ENCODE data around the gene CHST9.
A peak's percentile ranks its signal among the peaks of the same experiment; 100 is the strongest.
"Not testable (repeated sequence)": the region's sequence is repeated elsewhere in the genome, so short reads cannot be mapped to it uniquely, and the experiment has no call there.

The CHST9 gene

DNA sequence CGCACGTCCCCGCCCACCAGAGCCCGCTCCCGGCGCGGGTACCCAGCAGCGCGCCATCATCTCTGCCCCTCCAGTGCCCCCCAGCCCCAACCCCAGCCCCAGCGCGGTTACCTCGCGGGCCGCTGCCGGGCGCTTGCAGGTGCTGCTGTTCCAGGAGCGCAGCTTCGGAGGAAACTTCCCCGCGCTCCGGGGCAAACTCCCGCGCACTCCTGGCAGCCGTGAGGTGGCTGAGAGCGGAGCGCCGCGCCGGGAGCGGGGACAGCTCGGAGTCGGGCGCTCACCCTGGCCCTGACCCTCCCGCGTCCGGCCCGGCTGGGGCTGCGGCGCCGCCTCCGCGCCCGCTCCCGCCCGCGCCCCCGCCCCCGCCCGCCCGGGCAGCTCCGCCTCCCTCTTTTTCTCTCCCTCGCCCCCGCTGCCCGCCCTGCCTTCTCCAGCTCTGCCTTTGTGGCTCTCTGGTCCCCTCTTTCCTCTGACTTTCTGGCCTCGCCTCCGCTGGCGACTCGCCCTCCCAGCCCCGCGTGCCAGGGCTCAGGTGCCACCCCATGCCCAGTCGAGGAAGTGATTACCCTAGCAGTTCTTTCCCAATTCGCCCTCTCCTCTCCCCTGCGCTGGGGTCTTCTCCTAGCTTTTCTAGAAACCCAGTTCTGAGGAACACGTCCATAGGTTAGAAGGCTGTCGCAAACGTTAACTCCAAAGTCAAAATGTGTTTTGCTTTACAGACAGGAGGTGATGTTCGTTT is at the start of gene CHST9:
TSS of gene CHST9 (minus strand) at position 284 of the 739 bp plus-strand sequence. CDS start 42,499 bp downstream, outside the sequence.
- DNase-seq = no peak

- not testable (repeated sequence) for DNase-seq
Observed at GRCh38 chr18:27232355-27232754, 47.2 kb upstream of the CHST9 start.

- DNase-seq = not testable (repeated sequence)
Observed at GRCh38 chr18:27231671-27232070, 46.6 kb upstream of the CHST9 start.

- not testable (repeated sequence) for DNase-seq
Observed at GRCh38 chr18:27231221-27231620, 46.1 kb upstream of the CHST9 start.

DNA sequence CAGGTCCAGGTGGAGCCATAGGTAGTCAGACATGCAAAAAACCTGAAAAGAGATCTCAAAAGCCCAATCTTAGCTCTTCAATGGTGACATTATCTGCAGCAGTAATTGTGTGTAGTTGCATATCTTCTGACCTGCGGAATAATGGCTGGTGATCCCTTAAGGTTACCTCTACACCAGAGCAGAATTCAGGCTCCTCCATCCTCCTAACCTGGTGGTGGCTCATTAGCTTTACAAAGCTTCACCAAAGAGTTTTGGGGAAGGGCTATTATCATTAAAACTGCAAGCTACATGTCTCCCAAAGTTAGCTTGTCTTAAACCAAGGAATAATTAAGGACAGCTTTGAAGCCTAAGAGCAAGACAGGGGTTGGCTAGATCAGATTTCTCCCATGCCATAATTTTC is 42.6 kb upstream of the CHST9 start:
- DNase-seq = no peak

GRCh38 chr18:27226556-27227075 is 41.5 kb upstream of the CHST9 start:
- peak; percentile 22 for DNase-seq

DNA sequence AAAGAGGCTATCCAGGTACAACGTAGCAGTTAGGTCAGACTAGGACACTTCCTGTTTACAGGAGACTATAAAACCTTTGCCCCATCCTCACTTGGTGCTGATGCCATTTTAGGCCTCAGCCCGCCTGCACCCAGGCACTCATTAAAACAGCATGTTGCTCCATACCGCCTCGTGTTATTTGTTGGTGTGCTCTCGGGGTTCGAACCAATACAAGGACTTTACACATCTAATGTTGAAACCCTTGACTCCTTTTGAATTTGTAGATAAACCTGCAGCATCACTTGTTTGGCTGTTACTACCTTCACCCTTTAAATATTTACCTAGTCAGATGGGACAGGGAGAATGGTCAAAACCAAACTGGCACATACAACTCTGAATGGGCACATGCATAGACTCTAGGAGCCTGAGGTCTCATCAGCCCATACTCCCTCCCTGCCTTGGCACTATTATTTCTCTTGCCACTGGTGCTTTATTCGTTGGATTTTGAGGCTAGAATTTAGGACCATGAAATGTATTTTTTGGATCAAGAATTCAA is 40.9 kb upstream of the CHST9 start:
- no peak for DNase-seq

DNA sequence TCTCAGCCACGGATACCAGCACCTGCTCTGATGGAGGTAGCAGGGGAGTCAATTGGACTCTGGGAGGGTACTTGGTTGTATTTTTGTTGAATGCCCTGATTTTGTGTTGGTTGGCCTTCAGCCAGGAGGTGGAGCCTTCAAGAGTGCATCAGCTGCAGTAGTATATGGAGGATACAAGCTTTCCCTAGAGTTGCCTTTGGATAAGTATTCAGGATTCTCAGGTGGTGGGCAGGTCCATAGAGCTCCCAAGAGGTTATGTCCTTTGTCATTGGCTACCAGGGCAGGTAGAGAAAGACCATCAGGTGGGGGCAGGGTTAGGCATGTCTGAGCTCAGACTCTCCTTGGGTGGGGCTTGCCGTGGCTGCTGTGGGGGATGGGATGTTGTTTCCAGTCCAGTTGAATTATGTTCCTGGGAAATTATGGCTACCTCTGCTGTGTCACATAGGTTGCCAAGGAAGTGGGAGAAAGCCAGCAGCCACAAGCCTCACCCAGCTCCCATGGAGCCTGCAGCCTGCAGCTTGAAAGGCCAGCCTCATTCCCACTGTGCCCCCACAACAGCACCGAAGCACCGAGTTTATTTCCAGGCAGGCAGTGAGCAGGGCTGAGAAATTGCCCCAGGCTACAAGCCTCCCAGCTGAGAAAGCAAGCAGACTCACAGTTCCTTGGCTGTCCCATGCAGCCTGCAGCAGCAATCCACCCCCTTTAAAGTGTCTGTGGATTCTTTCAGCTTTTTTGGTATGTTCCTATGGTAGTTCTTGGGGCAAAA is 38.6 kb upstream of the CHST9 start:
- DNase-seq = no peak

DNA sequence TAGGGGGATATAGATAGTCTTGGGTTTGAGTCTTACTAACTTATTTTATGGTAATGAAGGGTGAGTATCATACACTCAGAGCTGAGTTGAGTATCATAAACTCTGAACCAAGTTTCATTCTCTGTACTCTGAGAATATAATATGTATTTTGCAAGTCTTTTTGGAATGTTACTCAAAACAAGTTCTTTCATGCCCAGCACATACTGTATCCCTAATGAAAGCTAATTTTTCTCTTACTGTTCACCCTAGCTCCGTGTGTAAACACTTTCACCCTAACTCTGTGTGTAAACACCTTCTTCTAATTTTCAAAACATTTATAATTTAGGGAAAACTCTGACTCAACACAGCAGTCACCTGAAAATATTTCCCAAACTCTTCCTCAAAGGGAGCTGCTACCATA is 29.7 kb upstream of the CHST9 start:
- no peak for DNase-seq

- no peak for DNase-seq
Observed at GRCh38 chr18:27213123-27213717, 28.1 kb upstream of the CHST9 start.

DNA sequence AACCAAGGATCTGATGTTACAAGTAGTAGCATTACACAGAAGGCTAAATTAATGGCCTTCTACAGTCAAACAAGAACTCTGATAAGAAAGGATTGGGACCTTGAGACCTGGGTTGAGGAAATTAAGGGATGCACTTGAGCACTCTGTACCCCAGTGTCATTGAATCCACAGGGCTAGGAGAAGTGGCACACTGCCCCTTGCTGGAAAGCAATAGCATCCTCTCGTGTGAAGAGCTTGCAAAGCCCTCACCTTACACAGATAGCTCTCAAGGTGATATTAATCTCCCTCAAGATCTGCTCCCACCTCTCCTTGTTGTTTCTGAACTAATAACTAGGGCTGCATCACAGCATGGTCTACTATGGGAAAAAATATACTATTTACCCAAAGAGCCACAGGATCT is 26.5 kb upstream of the CHST9 start:
- DNase-seq = no peak

DNA sequence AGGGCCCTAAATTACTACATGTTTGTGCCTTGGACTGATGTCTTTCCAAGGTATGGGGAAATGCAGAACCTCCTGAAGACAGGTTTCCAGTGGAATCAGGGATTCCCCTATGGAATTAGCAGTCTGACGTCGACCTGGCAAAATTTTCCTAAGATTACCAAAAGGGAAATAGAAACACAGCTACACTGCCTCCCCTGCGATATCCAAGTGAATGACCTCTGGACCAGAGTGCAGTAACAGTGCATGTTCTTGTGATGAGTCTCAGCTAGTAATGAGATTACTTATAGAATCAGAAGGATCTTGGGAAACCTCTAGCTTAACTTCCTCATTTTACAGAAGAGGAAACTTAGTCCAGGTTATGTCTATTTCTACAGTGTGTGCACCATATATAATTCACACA is 21.3 kb upstream of the CHST9 start:
- DNase-seq = no peak

GRCh38 chr18:27202741-27203140 is 17.6 kb upstream of the CHST9 start:
- DNase-seq = no peak

DNA sequence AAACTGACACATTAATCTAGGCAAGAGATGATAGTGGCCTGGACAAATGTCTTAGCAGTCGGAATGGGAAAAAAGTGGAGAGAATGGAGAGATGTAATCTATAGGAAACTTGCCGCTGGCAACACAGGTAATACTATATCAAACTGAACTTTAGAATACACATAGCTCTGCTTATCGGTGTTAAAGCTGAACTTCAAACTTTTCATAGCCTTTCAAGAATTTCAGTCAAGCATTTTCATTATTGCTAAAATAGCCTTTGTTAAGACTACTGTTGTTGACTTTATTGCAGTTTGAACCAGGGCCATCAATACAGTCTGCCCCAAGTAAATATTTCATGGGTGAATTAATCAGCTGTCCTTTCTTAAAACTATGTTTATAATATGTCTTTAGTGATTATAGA is 12.9 kb upstream of the CHST9 start:
- DNase-seq = no peak

DNA sequence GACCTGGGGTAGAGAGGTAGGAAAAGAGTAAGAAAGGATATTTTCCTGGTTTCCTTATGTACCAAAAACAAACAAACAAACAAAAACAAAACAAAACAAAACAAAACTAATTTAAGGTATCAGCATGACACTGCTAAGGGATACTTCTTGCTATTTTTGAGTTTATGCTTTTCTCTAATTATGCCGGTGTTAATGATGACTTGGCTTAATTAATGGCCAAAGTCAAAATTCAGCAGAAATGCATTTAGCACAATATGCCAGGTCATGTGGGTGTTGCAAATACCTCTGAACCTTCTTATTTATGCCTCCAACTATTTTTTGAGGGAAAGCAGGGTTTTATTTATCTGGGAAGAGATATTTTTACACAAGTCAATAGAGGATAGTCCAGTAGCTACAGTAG is 3.2 kb upstream of the CHST9 start:
- DNase-seq = no peak

GRCh38 chr18:27185897-27186296 is 789 bp upstream of the CHST9 start:
- DNase-seq = no peak

DNA sequence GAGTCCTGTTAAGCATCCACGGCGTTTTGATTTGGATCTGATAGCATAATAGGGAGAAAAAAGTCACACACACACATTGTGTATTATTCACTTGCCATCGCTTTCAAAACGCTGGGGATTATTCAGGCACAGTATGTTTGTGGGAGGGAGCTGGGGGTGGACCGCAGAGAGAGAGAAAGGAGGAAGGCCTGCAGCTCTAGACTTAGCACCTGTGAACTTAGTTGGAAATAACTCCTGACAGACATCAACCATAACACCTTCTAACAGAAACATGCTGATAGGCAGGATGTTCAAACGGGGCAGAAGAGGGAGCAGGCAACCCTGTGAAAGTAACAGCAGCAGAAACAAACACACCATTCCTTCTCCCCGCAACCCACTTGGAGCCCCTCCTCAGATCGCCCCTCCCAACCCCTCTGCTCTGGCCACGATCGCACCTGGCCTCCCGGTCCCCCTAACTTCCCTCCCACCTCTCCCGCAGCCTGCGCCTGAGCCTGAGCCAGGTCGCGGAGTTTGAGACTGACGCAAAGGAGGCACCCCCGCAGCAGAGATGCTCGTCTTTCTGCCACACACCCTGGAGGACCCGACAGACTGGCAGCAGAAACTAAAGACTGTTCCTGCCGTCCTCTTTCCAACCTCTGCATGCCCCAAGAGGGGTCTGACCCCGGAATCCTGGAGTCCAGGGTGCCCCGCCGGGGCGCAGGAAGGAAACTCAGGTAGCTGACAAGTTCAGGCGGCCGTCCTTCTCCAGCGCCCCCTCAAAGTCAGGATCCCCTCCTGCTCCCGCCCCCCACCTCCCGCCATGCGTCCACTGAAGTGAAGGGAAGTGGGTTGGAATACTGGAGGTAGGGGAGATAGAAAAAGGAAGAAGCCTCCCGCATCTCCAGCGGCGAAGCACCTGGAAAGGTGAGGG is 738 bp downstream of the CHST9 start:
- no peak for DNase-seq

DNA sequence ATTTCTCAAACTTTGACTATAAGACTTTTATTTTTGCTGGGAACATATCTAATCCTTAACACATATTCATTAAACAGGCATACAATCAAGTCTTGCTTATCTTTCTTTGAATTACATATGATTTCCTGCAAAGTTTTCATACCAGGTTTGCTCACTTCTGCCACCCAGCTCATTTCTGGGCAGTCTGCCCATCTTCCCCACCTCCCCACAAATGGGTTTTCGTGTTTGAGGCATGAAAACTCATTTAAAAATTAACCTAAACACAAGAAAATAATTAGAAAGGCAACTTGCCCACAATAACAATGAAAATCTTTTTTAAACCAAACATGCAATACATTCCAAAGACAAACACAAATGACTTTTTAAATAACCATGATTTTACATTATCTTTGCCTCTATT is 3.4 kb downstream of the CHST9 start:
- DNase-seq = no peak

- DNase-seq = no peak
Observed at GRCh38 chr18:27178424-27178823, 6.7 kb downstream of the CHST9 start.

DNA sequence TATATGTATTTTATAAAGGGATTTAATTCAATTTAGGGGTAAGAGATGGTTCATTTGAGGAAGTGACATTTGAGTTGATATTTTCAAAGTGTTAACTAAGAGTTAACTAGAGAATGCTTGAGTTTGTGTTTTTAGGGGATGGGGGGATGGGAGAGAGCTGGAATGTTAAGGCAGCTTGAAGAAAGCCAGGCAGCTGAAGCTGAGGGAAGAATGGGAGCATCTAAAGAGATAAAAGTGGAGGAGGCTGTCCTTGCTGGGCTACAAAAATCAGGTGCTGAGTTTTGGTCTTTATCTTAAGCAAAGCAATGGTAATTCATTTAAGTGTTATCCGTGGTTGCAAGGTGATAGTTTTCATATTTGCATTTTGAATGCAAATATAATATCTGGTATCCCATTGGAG is 9.2 kb downstream of the CHST9 start:
- no peak for DNase-seq

DNA sequence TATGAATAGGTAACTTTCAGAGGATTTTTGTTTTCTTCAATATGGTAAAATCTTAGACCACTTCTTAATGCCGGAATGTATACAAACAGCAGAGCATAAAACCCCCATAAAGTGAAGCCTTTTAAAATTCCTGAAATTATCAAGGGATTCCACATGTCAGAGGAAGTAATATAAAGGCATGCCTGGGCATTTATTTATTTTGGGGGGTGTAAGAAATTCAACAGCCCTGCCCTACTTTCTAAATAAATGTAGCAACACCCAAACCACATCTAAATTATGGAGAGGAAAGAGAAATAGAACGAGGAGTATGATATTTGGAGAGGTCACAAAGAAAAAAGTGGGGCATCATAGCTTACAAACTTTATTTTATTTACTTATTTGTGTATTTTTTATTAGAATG is 9.9 kb downstream of the CHST9 start:
- no peak for DNase-seq

GRCh38 chr18:27171993-27172392 is 13.1 kb downstream of the CHST9 start:
- DNase-seq = no peak

All from NCI-H526 treated with DMSO at 0.1 percent for 48 hours (cell line).